Fibroblast of pulmonary artery (primary cell): ENCODE measurements around the gene VCAN.
A peak's percentile ranks its signal among the peaks of the same experiment; 100 is the strongest.

Experiments used
- DNase-seq: peaks from one replicate; pipeline ENCODE4 v3.0.0-alpha.2; 2010; ENCODE audit warnings: low read depth
- H3K4me3 ChIP-seq: replicated peaks from 2 replicates; pipeline ENCODE4 v1.5.1; 2011; ENCODE audit warnings: low read depth, mild to moderate bottlenecking, control low read depth, low read length, moderate library complexity
- TF ChIP-seq, protein P1 (sequence below): IDR thresholded peaks from 2 replicates; pipeline ENCODE4 v1.5.1; 2011; ENCODE audit warnings: mild to moderate bottlenecking, control low read depth, low read length, inconsistent platforms; ENCODE audit errors: missing control alignments

Gene VCAN

DNA sequence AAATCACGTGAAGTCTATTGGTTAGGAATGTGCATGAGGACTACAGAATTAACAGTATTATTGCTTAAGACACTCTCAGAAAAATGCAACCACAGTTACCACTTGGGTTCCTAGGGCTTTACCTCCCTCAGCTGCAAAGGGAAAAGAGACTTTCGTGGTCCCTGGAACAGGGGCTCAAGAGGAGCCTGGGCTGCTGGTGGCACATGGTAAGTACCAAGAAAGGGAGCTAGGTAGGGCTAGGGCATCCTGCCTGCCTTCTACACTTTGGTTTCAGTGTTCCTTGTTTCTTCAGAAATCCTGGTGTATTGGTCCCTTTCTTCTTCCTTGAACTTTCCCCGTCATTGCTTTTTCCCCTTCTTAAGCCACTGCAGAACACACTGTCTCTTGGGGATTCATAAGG lies 7.3 kb upstream of the VCAN start:
- TF ChIP-seq, protein P1, sequence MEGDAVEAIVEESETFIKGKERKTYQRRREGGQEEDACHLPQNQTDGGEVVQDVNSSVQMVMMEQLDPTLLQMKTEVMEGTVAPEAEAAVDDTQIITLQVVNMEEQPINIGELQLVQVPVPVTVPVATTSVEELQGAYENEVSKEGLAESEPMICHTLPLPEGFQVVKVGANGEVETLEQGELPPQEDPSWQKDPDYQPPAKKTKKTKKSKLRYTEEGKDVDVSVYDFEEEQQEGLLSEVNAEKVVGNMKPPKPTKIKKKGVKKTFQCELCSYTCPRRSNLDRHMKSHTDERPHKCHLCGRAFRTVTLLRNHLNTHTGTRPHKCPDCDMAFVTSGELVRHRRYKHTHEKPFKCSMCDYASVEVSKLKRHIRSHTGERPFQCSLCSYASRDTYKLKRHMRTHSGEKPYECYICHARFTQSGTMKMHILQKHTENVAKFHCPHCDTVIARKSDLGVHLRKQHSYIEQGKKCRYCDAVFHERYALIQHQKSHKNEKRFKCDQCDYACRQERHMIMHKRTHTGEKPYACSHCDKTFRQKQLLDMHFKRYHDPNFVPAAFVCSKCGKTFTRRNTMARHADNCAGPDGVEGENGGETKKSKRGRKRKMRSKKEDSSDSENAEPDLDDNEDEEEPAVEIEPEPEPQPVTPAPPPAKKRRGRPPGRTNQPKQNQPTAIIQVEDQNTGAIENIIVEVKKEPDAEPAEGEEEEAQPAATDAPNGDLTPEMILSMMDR, result no peak
- no peak for DNase-seq

DNA sequence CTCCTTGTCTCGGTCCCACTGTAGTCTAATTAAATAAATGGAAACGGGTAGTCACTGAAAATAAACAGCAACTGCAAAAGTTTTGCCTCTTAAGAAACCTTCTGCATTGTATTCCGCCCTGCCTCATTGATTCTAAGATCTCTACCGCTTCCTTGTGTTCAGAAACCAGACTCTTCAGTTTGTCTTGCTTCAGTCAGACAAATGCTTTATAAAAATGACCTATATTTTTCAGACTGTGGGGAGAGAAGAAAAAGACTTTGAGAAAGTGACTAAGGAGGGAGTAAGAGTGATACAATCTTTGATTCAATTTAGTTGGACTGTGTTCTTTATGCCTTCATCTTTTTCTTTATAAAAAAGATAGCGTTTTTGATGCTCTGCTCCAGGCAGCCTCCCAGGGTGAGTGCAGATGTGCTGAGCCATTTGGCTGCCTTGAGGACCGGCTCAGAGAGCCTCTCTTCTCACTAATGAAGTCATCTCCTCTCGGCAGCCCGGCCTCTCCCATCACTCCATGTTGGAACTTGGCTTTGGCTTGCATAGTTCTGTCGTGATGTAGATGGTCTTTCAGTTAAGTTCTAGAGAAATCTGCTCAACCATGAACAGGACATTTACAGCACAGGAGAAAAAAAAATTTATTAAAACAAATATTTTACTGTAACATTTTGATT lies 4.0 kb upstream of the VCAN start:
- no peak overlapping the region for H3K4me3 ChIP-seq
- peak; percentile 63 for DNase-seq
- TF ChIP-seq, protein P1, result peak; percentile 25

More for the DNA sequence above, 7.3 kb upstream of the VCAN start:
- H3K4me3 ChIP-seq, result no peak overlapping the region

DNA sequence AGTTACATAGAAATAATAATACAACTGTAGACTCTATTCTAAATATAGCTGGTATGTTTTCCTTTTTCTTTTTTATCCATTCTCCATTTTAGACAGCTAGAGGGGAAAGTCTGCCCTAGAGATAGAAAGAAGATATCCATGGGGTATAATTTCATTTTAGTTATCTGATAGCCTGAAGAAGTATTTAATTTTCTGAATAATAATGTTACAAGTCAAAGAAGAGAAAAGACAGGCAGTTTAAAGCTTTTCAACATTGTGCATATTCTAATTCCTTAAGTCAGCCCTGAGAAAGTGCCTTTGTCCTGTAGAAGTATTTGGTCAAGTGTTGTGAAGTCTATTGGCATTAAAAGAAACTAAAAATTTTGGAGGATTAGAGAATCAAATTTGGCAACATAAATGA lies 2.5 kb upstream of the VCAN start:
- H3K4me3 ChIP-seq, result no peak overlapping the region
- no peak for DNase-seq
- TF ChIP-seq, protein P1, result no peak

DNA sequence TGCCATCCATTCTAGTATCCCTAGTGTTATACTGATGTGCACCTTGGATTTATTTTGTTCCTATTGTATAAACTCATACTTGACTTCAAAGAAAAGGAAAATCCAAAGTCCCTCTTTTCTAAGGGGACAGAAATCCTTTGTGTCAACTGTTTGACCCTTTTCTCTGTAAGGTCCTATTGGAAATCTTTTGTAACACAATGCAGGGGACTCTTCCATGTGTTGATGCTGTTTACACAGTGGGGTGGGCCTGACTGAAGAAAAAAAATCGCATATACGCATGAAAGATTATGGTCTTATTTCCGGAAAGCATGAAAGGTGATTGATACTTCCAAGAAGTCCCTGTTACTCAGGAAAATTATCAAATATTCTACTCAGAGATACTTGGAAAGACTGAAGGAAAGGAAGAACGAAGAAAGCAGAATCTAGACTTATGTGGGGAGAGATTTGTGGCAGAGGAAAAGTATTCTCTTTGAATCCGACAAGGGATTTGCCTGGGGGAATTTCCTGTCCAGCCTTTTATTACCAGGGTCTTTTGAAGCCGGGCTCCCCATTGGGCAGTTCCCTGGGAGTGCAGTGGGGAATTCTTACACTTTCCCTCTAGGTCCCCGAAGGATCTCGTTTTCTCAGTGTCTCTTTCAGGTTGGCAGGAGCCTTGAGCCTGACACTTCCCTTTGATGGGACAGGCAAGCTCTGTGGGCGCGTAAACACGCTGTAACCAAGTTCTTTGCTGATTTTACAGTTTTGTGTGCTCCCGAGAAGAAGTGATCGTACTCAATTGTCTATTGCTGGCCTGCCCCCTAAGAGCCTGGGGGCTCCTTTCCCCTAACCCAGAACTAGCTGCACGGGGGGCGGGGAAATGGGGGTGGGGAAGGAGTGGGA lies 779 bp upstream of the VCAN start:
- DNase-seq, result peak; percentile 22
- H3K4me3 ChIP-seq, result peak overlapping the region; percentile 85
- TF ChIP-seq, protein P1, result no peak

DNA sequence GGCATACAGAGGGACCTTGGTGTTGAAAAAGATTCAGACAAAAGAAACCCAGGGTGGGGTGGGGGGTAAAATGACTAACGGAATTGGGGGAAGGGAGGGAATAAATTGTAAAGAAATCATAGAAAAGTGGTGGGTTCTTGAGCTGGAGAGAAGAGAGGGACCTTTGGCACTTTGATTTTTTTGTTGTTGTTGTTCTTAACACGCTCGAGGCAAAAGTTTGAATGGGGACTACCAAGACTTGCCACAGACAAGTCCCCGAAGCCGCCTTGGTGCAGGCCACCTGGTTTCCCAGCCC lies 616 bp downstream of the VCAN start:
- peak; percentile 26 for DNase-seq
- H3K4me3 ChIP-seq, result peak overlapping the region; percentile 85
- TF ChIP-seq, protein P1, result no peak

DNA sequence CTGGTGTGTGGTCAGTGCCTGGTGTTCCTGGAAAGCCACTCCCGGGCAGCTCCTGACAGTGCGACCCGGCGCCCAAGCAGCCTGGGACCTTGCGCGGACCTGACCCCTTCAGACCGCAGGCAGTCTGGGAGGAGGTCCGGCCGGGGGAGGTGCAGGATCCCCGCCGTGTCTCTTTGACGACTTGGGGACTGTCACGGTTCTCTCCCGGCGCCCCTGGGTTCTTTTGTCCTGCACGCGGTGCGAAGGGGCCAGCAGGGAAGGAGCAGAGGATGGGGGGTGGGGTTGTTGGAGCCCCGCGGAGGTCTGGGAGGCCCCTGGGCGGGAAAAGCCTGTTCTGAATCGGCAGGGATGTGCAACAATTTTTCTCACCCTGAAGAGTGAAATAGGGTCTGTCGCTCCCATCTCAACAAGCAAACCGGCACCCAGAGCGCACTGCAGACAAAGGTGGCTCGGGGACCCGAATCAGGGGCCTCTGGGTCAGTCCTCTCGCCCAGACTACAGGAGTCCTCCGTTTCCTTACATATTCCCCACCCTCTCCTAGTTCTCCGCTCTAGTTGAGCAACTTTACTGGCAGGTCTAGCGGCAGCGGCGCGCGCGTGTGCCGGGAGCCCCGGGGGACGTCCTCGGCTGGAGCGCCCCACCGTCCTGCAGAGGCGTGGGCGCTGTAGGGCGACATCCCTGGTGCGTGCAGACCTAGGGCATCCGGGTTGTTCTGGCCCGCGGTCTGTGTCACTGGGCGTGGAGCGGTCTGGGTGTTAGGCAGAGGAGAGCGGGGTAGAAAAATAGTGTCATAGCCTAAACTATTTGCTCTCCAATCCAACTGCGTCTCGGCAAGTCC lies 1.2 kb downstream of the VCAN start:
- TF ChIP-seq, protein P1, result no peak
- no peak for DNase-seq
- H3K4me3 ChIP-seq, result peak overlapping the region; percentile 85
